Measurements from ENCODE around the gene WDR38. TPM values are rescaled to one million over a fixed set of nuclear protein-coding genes. Genes with fewer than 3 reads are reported as not detected.
A peak's percentile ranks its signal among the peaks of the same experiment; 100 is the strongest.

Gene WDR38
- total and polyA plus RNA-seq, 2 of the 4 experiments (the other 2 are of a cell fraction) = not detected

GRCh38 chr9:124849801-124850200, 3.5 kb upstream of the WDR38 start:
- intact Hi-C loops (cut with micrococcal nuclease) = loop anchor here (5.0 to 10.0 kb wide), 2 partner anchors 138 to 235 kb away; no protein-coding TSS in a partner anchor
- no peaks in the 10 kb centered on the region for H3K36me3 ChIP-seq (ENCODE audit: control insufficient read depth, insufficient read depth, low read length)
- H2BK20ac ChIP-seq (ENCODE audit: low read depth, low read length) = no peak overlapping the region
- H3K14ac ChIP-seq (replicated peaks; ENCODE audit: low read depth, low read length) = no peak overlapping the region
- H2BK15ac ChIP-seq (ENCODE audit: low read depth, low read length) = no peak overlapping the region
- H3K9me1 ChIP-seq (ENCODE audit: insufficient read depth, low read length) = no peaks in the 10 kb centered on the region
- no peaks in the 10 kb centered on the region for H3K27me3 ChIP-seq (ENCODE audit: control insufficient read depth, insufficient read depth, low read length)
- BruUV-seq (replicated peaks) = no TSS peak
- no peak for ATAC-seq (ENCODE audit: low read depth)
- H3K23ac ChIP-seq (ENCODE audit: low read depth, low read length) = no peak overlapping the region
- H4K5ac ChIP-seq (ENCODE audit: low read depth, low read length) = no peak overlapping the region
- no peak overlapping the region for H3K27ac ChIP-seq (ENCODE audit: insufficient read depth, low read length)
- ChIA-PET CTCF (interaction anchor here (1.2 kb wide), 1 partner anchor 9 kb away, joined by 8 read pairs; no protein-coding TSS in a partner anchor), POLR2A (ENCODE audit: unreplicated experiment) (no interaction called here)
- no peaks in the 10 kb centered on the region for H3K79me1 ChIP-seq (ENCODE audit: low read depth in 1 of 2, low read length in 2 of 2)
- no peak overlapping the region for H3K4me2 ChIP-seq (ENCODE audit: low read depth, low read length)
- H2AFZ ChIP-seq (replicated peaks; ENCODE audit: low read length, poor library complexity) = no peak overlapping the region
- no peak overlapping the region for H3K4me3 ChIP-seq (ENCODE audit: insufficient read depth, low read depth, low read length)
- in situ Hi-C loops (cut with MboI; ENCODE audit: low sequenced_read_pairs) = loop anchor here (5.0 kb wide), 1 partner anchor 78 kb away; the partner anchor contains the start of gene NR6A1
- H2BK5ac ChIP-seq (ENCODE audit: low read depth, low read length, poor library complexity, severe bottlenecking) = no peak overlapping the region
- dilution Hi-C loops (cut with HindIII; ENCODE audit: low sequenced_read_pairs, unreplicated experiment) = no loop called here
- no peak overlapping the region for H2AK5ac ChIP-seq (ENCODE audit: low read depth, low read length)
- H3K9ac ChIP-seq (ENCODE audit: low read depth, low read length) = no peak overlapping the region
- no peak overlapping the region for H3K18ac ChIP-seq (ENCODE audit: low read depth, low read length)
- H2BK120ac ChIP-seq (ENCODE audit: low read depth, low read length) = no peak overlapping the region
- TF ChIP-seq, protein P1, sequence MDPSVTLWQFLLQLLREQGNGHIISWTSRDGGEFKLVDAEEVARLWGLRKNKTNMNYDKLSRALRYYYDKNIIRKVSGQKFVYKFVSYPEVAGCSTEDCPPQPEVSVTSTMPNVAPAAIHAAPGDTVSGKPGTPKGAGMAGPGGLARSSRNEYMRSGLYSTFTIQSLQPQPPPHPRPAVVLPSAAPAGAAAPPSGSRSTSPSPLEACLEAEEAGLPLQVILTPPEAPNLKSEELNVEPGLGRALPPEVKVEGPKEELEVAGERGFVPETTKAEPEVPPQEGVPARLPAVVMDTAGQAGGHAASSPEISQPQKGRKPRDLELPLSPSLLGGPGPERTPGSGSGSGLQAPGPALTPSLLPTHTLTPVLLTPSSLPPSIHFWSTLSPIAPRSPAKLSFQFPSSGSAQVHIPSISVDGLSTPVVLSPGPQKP (IDR thresholded peaks at IDR 0.05; ENCODE audit: borderline replicate concordance, low read depth, low read length) = no peak
- TF ChIP-seq RAD21 (IDR thresholded peaks at IDR 0.05; ENCODE audit: low read length) (no peak), CHD1 (IDR thresholded peaks at IDR 0.05; ENCODE audit: low read depth, low read length) (no peak), NFE2L2 (IDR thresholded peaks at IDR 0.05; ENCODE audit: low read depth, low read length) (no peak), CEBPB (IDR thresholded peaks at IDR 0.05; ENCODE audit: low read depth, low read length) (no peak), MAFK (IDR thresholded peaks at IDR 0.05; ENCODE audit: low read depth, low read length) (no peak), POLR2A (IDR thresholded peaks at IDR 0.05; ENCODE audit: low read depth, low read length) (no peak), BHLHE40 (IDR thresholded peaks at IDR 0.05; ENCODE audit: low read depth, low read length) (no peak)
- H4K20me1 ChIP-seq (ENCODE audit: insufficient read depth, low read length) = no peaks in the 10 kb centered on the region
- no peak overlapping the region for H4K8ac ChIP-seq (ENCODE audit: low read depth in 2 of 2, low read length in 2 of 2)
- DNase-seq = peak; percentile 82
- no peak overlapping the region for H2AK9ac ChIP-seq (replicated peaks; ENCODE audit: low read depth, low read length, poor library complexity)
- H3K9me3 ChIP-seq (ENCODE audit: control insufficient read depth, insufficient read depth, low read length) = no peaks in the 10 kb centered on the region
- no peak overlapping the region for H3K4ac ChIP-seq (ENCODE audit: low read depth, low read length)
- H3K56ac ChIP-seq (ENCODE audit: extremely low read depth, insufficient read depth, low read length) = no peak overlapping the region
- WGBS, 2 experiments (ENCODE audit: extremely low coverage in 2 of 2, insufficient read length in 1 of 2) = 0% methylated on average over 4 of the region's 10 CpGs; no CpG with 5 or more reads in 1 of the 2 experiments
- H4K91ac ChIP-seq (ENCODE audit: insufficient read depth, low read depth, low read length) = no peak overlapping the region
- no peaks in the 10 kb centered on the region for H3K4me1 ChIP-seq (ENCODE audit: control insufficient read depth, insufficient read depth, low read length)

All from IMR-90 (cell line).